OCI-LY1 (cell line): ENCODE measurements around the gene UCP2.

Source experiments
- CTCF ChIP-seq: fragments of 200-600 bp; sonication (generic), shearing (Covaris generic); IDR thresholded peaks from 2 replicates; pipeline ENCODE4 v1.5.1; 2017; ENCODE audit warnings: mild to moderate bottlenecking, antibody characterized with exemption, low read length, moderate library complexity, mixed read lengths
- EZH2 ChIP-seq: fragments of 200-600 bp; sonication (generic), shearing (Covaris generic); IDR thresholded peaks from 2 replicates; pipeline ENCODE4 v1.8.0; 2017; ENCODE audit warnings: borderline replicate concordance, mixed run types, mild to moderate bottlenecking, antibody characterized with exemption, low read length, moderate library complexity, mixed read lengths

- no peak for TF ChIP-seq CTCF
- no peak for TF ChIP-seq EZH2
These were observed 21.5 kb upstream of the UCP2 start for GRCh38 chr11:74004046-74004695.
